Peyer's patch (tissue), 4 donors: ENCODE data around the gene ZC4H2. TPM values are rescaled to one million over a fixed set of nuclear protein-coding genes. Genes with fewer than 3 reads are reported as not detected.
"Not testable (repeated sequence)": the region's sequence is repeated elsewhere in the genome, so short reads cannot be mapped to it uniquely, and the experiment has no call there.

ENCODE experiments used
- DNase-seq, 3 donors: peaks; one replicate each; pipeline ENCODE4 v3.0.0-alpha.2; 2017 to 2019
- H3K27ac ChIP-seq, 4 donors: fragments of 200-600 bp; sonication (generic); one replicate each; pipeline ENCODE4 v1.5.1; 2016 to 2019
- H3K27me3 ChIP-seq, 2 donors: fragments of 200-600 bp; sonication (generic); one replicate each; pipeline ENCODE4 v1.5.1; 2019
- H3K36me3 ChIP-seq, 3 donors: fragments of 200-600 bp; sonication (generic); one replicate each; pipeline ENCODE4 v1.5.1; 2016 to 2019
- H3K4me1 ChIP-seq, 4 donors: fragments of 200-600 bp; sonication (generic); one replicate each; pipeline ENCODE4 v1.5.1; 2016 to 2019
- H3K4me3 ChIP-seq, 4 donors: fragments of 200-600 bp; sonication (generic); 1 replicate in 3 of 4; 2 replicates in 1 of 4; pipeline ENCODE4 v1.5.1; 2016 to 2019; ENCODE audit warnings: mild to moderate bottlenecking in 1 of 4
- H3K9me3 ChIP-seq, 4 donors: fragments of 200-600 bp; sonication (generic); one replicate each; pipeline ENCODE4 v1.5.1; 2016 to 2019; ENCODE audit warnings: mild to moderate bottlenecking in 1 of 4
- POLR2A ChIP-seq, 2 donors: fragments of 450-650 bp; IDR thresholded peaks; one replicate each; pipeline ENCODE4 v1.5.1; 2017; ENCODE audit warnings: antibody characterized with exemption in 2 of 2, mild to moderate bottlenecking in 2 of 2, moderate library complexity in 2 of 2
- total RNA-seq, 4 donors: library from RNA; depleted of rRNA; stranded (reverse); fragments of >200 nt; gene quantifications; one replicate each; pipeline ENCODE4 v1.1.0, GENCODE V29; 2016
- TF ChIP-seq, protein P1 (sequence below), 6 experiments: fragments of 450-650 bp in 4 of 6; fragments of 200-600 bp in 2 of 6; sonication (generic) in 1 of 6; IDR thresholded peaks; one replicate each; pipeline ENCODE4 v1.5.1; 2017 to 2019; ENCODE audit warnings: antibody characterized with exemption in 6 of 6, mild to moderate bottlenecking in 3 of 6, moderate library complexity in 1 of 6

Gene ZC4H2, protein sequence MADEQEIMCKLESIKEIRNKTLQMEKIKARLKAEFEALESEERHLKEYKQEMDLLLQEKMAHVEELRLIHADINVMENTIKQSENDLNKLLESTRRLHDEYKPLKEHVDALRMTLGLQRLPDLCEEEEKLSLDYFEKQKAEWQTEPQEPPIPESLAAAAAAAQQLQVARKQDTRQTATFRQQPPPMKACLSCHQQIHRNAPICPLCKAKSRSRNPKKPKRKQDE
- 10 to 100 TPM in 2 of 4 donors, 1 to 10 TPM in 2; 6.7 to 24.8 (median 11.4) TPM for total RNA-seq

DNA sequence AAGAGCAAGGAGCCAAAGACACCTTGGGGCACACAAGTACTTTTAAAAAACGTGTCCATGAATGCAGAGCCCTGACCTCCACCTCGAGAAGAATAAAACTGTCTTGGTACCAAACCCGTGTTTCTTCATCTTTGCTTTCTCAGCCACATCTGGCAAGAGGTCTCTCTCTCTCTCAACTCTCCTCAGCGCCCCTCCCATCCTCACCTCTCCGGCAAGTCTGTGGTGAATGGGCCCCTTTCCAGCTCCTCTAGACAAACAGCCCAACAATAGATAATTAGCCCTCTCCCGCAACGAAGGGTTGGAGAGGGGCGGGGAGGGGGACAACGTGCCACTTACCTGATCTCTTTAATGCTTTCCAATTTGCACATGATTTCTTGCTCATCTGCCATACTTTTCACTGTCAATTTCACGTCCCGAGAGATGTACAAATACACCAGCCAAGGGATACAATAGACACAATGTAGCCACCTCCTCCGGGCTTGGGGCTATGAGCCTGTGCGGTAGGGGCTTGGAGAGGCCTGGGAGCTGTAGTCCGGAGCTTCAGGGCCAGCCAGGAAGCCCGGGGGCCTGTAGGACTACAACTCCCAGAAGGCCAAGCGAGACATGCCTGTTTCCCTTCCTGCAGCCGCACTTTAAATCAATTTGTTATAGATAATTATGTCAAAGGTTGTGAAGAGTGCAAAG is at the start of gene ZC4H2:
TSS of gene ZC4H2 (minus strand) at position 462 of the 684 bp plus-strand sequence. CDS start at position 389, 73 bp downstream.
- H3K9me3 ChIP-seq: no peaks in the 10 kb centered on the region
- peak within 1 kb of the TSS in 2 of 4 donors; percentile 28 to 31 for H3K27ac ChIP-seq
- H3K36me3 ChIP-seq: no peaks in the 10 kb centered on the region
- H3K27me3 ChIP-seq: no peaks in the 10 kb centered on the region
- peak; percentile 72 to 90 (median 73) for DNase-seq
- TF ChIP-seq POLR2A (IDR thresholded peaks at IDR 0.05): no peak
- TF ChIP-seq, protein P1, sequence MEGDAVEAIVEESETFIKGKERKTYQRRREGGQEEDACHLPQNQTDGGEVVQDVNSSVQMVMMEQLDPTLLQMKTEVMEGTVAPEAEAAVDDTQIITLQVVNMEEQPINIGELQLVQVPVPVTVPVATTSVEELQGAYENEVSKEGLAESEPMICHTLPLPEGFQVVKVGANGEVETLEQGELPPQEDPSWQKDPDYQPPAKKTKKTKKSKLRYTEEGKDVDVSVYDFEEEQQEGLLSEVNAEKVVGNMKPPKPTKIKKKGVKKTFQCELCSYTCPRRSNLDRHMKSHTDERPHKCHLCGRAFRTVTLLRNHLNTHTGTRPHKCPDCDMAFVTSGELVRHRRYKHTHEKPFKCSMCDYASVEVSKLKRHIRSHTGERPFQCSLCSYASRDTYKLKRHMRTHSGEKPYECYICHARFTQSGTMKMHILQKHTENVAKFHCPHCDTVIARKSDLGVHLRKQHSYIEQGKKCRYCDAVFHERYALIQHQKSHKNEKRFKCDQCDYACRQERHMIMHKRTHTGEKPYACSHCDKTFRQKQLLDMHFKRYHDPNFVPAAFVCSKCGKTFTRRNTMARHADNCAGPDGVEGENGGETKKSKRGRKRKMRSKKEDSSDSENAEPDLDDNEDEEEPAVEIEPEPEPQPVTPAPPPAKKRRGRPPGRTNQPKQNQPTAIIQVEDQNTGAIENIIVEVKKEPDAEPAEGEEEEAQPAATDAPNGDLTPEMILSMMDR (IDR thresholded peaks at IDR 0.05): no peak
- peak within 1 kb of the TSS; percentile 45 to 63 (median 48) for H3K4me3 ChIP-seq
- no peaks in the 10 kb centered on the region for H3K4me1 ChIP-seq

DNA sequence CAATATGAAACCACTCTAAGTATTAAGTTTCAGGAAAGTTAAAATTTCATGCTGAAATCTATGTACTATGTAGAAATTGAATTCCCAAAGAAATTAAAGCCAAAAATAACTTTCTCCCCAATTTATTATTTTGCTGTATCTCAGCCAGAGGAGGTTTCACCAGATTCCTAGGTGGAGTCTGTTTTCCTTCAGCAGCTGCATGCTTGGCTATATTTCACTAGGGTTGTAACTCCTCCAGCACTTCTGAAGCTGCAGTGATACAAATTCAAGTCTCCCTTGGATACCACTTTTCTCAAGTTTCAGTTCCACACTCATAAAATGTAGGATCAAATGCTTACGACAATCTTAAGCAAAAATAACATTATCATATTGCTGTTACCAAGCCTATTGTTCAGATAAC is 41.2 kb upstream of the ZC4H2 start:
- Histone ChIP-seq H3K9me3 (no peaks in the 10 kb centered on the region), H3K4me1 (no peaks in the 10 kb centered on the region), H3K27ac (no peak overlapping the region), H3K27me3 (no peaks in the 10 kb centered on the region), H3K36me3 (no peaks in the 10 kb centered on the region), H3K4me3 (no peak overlapping the region)
- DNase-seq: no peak
- TF ChIP-seq POLR2A (IDR thresholded peaks at IDR 0.05): no peak
- TF ChIP-seq, protein P1 (IDR thresholded peaks at IDR 0.05): no peak

DNA sequence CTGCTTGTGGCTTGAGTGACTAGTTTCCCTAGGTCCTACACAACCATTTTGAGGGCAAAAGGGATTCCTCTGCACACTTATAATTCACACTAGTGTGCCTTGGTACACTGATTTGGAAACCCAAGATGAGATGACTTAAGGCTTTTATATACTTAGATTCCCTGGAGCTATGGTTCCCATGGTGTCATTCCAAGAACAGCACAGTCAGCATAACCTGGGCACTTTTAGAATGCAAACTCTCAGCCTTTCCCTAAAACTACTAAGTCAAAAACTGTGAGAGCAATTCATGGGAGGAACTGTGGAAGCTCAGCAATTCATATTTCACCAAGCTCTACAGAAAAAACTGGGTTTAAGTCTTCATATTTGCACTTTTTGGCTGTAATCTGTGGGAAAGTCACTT is 38.0 kb upstream of the ZC4H2 start:
- H3K27ac ChIP-seq: no peak overlapping the region
- no peaks in the 10 kb centered on the region for H3K4me1 ChIP-seq
- H3K4me3 ChIP-seq: no peak overlapping the region
- H3K9me3 ChIP-seq: no peaks in the 10 kb centered on the region
- TF ChIP-seq, protein P1 (IDR thresholded peaks at IDR 0.05): no peak
- no peaks in the 10 kb centered on the region for H3K36me3 ChIP-seq
- H3K27me3 ChIP-seq: no peaks in the 10 kb centered on the region
- DNase-seq: no peak

DNA sequence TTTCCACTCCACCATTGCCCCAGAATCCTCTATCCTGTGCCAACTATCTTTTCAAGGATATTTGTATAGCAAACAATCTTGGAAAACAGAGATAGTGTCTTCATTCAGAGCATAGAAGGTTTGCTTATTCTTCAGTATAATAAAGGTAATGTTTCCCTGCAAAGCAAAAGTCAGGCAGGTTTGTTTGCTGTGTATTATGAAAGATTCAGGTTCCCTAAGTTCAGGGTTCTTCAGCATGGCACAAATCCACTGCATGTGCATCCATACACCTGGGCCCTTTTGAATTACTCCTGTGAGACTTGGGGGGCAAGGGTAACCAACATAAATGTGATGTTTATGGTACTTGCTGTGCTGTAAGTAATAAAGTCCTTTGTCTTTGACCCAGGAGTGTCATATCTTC is 33.2 kb upstream of the ZC4H2 start:
- Histone ChIP-seq H3K27ac (no peak overlapping the region), H3K36me3 (no peaks in the 10 kb centered on the region), H3K4me1 (no peaks in the 10 kb centered on the region), H3K27me3 (no peaks in the 10 kb centered on the region), H3K4me3 (no peak overlapping the region), H3K9me3 (no peaks in the 10 kb centered on the region)
- no peak for TF ChIP-seq POLR2A (IDR thresholded peaks at IDR 0.05)
- TF ChIP-seq, protein P1 (IDR thresholded peaks at IDR 0.05): no peak
- no peak for DNase-seq

DNA sequence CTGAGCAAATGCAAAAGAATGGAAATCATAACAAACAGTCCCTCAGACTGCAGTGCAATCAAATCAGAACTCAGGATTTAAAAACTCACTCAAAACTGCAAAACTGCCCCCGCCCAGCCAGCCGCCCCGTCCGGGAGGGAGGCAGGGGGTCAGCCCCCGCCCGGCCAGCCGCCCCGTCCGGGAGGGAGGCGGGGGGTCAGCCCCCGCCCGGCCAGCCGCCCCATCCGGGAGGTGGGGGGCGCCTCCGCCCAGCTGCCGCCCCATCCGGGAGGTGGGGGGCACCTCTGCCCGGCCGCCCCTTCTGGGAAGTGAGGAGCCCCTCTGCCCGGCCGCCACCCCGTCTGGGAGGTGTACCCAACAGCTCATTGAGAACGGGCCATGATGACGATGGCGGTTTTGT is 26.0 kb upstream of the ZC4H2 start:
- not testable (repeated sequence) for H3K4me1 ChIP-seq, H3K4me3 ChIP-seq, H3K36me3 ChIP-seq, H3K27me3 ChIP-seq, H3K9me3 ChIP-seq, DNase-seq, H3K27ac ChIP-seq

DNA sequence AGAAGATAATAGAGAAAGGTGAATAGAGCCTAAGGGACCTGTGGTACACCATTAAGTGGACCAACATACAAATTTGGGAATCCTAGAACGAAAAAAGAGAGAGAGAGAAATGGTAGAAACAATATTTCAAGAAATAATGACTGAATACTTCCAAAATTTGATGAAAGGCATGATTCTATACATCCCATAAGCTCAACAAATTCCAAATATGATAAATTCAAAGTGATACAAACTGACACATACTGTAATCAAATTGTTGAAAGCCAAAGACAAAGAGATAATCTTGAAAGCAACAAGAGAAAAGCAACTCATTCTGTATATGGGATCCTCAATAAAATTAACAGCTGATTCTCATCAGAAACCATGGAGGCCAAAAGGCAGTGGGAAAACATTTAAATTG is 20.6 kb upstream of the ZC4H2 start:
- Histone ChIP-seq H3K27ac (no peak overlapping the region), H3K4me3 (no peak overlapping the region), H3K9me3 (no peaks in the 10 kb centered on the region), H3K4me1 (no peaks in the 10 kb centered on the region), H3K36me3 (no peaks in the 10 kb centered on the region), H3K27me3 (no peaks in the 10 kb centered on the region)
- DNase-seq: no peak
- TF ChIP-seq, protein P1 (IDR thresholded peaks at IDR 0.05): no peak
- no peak for TF ChIP-seq POLR2A (IDR thresholded peaks at IDR 0.05)
